Activated CD4-positive, alpha-beta T cell treated with anti-CD3 and anti-CD28 coated beads for 48 hours (primary cell): ENCODE results near the gene TEN1.
"Not testable (repeated sequence)": the region's sequence is repeated elsewhere in the genome, so short reads cannot be mapped to it uniquely, and the experiment has no call there.

Experiments
- DNase-seq: peaks from one replicate; pipeline ENCODE4 v3.0.0-alpha.2; 2020

Gene TEN1, protein sequence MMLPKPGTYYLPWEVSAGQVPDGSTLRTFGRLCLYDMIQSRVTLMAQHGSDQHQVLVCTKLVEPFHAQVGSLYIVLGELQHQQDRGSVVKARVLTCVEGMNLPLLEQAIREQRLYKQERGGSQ

DNA sequence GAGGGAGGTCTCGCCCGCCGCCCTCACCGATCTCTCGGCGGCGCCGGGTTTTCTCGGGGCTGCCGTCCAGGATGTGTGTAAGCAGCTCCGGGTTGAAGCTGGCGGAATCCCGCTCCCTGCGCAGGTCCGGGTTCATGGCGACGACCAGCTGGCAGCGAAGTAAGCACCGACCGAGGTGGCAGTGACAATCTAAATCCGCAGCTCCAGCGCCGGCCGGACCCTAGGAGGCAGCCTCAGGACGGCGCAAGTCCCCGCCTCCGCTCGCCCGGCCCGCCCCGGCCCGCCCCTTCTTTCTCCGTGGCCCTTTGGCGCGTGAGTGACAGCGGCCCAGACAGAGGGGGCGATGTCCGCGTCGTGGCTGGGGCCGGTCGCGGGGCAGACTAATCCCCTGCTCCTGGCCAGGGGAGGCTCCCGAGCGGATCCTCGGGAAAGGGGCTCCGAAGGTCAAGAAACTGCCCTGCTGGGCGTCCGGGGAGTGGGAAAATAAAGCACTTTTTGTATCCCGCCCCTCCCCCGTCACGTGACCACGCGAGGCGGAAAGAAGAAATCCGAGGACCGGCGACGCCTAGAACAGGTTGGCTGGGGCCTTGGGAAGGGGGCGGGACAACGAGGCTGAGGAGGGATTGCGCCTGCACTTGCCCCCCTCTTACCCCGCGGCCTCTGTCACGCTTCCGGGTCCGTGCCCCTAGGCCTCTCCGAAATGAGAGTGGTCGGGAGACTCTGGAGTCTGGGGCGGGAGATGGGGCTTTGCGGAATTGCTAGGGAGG lies at the start of gene TEN1, which contains the start of gene ACOX1:
TSS of gene TEN1 (plus strand) at position 303 of the 767 bp plus-strand sequence. CDS start 6,953 bp downstream, outside the sequence.
TSS of gene ACOX1 (minus strand) at position 229 of the 767 bp plus-strand sequence. CDS start at position 136, 93 bp downstream.
- DNase-seq = peak; percentile 97

DNA sequence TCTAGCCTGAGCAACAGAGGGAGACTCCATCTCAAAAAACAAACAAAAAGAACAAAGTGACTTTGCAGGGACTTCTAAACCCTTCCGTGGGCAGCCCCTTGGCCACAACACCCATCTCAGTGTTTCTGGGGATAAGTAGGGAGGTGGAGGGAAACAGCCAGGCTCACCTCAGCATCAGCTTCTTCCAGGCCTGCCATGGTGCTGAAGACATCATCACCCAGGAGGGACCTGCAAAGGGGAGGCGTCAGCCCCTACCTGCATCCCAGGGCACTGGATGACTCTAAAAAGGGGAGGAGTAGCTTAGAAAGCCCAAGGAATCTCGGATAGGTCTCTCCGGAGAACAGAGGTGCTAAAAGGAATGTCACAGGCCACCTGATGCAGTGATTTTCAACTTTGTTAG lies 48.0 kb upstream of the TEN1 start:
- DNase-seq = no peak

DNA sequence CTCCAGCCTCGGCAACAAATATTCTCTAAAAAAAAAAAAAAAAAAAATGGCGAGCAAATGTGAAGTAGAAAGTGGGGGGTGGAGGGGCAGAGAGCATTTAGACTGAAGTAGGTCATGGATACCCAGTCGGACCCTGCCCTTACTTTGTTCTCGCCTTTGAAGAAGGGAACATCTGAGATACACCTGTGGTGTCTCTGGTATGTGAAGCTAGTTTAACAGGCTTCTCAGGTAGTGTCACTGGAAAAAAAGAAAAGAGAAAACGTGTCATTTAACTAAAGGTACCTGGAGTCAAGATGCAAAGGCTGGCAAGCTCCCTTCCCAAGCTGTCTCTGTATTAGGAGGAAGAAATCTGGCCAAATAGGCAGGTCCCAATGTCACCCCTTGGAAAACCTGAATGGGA lies 46.2 kb upstream of the TEN1 start:
- DNase-seq = no peak

DNA sequence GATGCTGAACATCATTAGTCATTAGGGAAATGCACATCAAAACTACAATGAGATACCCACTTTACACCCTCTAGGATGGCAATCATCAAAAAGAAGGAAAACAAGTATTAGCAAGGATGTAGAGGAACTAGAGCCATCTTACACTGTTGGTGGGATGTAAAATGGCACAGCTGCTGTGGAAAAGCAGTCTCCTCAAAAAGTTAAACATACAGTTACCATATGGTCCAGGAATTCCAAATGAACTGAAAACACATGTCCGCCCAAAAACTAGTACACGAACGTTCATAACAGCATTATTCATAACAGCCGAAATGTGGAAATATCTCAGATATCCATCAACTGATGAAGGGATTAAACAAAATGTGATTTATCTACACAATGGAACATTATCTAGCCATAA lies 45.2 kb upstream of the TEN1 start:
- no peak for DNase-seq

DNA sequence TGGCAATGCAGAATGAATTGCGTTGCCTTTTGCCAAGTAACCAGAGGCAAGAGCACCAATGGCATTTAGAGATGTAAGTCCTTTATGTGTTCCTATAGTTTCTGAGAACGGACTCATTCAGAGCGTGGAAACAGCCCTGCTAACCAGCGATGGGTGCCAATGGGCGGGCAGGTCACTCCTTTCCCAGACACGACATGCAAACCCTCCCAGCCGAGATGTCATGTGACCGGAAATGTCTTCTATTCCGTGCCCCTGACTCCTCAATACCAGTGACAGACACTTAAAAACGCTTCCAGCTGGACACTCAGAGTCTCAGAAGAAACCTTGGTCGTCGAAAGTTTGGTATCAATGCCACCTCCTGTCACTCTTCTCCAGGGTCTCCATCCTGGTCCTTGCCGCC lies 41.4 kb upstream of the TEN1 start:
- no peak for DNase-seq

DNA sequence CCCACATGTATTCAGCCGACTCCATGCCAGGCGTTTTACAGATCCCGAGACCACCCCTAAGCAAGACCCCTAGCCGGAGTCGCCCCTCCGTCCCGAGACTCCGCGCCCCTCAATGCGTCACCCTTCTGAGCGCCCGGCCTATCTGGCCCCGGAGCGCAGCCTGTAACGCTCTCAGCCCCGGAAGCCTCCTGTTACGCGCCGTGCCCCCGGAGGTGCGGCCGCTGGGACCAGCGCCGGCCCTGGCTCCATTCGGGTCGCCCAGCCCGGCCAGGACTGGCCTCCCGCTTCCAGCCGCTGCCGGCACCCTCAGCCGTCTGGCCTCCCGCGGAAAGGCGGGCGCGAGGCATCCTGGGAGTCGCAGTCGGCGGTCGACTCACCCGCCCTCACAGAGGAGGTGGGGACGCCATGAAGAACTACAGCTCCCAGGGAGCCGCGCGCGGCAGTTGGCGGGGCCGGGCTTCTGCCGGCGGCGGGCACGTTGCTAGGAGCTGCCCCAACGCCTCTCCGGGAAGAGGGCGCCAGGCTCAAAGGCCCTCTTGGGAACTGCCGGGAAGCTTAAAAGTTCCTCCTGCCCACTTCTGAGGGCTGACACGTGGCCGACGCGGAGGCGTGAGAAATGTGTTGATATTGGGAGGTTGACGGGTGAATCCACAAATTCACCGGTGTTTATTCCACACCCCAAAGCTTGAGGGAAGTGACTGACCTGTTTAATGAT lies 38.2 kb upstream of the TEN1 start, which contains the start of gene FBF1:
TSS of gene FBF1 (minus strand) at position 316 of the 715 bp plus-strand sequence. CDS start 2,893 bp downstream, outside the sequence.
- DNase-seq = peak; percentile 93

DNA sequence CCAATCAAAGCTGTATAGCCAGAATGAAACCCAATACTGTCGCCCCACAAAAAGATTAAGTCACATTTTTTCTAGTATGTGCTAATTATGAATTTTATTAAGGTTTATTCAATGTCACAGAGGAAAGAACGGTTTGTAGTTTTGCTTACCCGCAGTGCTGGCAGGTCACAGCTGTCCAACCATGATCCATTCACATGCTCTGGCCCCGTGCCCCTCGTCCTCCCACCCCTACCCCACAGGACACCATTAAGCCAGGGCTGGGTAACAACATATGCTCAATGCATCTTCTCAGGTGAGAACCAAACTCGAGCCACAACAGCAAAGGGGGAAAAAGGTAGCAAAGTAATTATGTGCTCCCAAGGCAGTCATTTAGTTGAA lies 37.6 kb upstream of the TEN1 start:
- no peak for DNase-seq

DNA sequence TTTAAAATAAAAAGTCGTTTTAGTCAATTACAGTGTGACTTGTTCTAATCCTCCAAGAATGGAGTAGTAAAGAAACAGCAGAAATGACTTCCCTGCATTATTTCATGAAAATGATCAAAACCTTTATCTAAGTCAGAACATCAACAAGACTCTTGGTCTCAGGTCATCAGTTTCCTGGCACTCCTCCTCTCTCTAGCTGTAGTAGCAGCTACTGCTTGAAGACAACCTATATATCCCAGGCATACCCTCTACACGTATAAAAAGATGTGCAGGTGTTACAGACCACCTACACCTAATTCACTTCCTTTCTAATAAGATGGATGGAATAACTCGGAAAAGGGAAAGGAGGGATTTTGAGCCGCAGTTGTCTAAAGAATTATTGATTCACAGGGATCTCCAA lies 36.6 kb upstream of the TEN1 start:
- no peak for DNase-seq

DNA sequence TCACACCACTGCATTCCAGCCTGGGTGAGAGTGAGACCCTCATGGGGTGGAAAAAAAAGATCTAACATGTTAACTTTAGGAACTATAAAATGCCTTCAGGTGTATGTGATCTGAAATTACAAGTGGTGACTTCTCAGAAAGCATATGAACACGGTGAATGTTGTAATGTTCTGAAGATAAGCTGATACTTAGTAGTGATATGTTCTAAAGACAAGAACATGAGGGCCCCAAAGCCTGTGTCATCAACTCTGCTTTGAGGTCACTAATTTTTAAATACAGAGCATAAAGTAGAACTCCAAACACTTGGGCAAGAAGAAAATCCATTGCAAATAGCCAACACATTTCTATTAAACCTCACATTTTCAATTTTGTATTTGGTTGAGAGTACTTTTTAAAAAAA lies 35.5 kb upstream of the TEN1 start:
- no peak for DNase-seq

DNA sequence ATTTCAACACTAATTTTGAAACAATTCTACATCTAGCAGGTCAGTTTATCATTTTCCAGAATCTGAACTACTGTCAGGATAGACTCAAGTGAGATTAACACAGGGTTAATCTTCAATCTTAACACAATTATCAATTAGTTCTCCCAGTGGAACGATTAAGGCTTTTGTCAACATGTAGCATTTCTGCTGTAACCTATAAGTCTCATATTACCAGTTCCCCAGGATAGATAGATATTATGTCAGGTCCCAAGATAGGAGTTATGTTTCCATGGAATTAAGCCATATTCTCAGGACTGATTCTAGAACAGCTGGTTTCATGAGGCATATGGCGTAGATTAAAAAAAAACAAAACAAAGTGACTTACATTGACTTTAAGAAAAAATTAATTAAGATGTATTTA lies 33.8 kb upstream of the TEN1 start:
- no peak for DNase-seq

DNA sequence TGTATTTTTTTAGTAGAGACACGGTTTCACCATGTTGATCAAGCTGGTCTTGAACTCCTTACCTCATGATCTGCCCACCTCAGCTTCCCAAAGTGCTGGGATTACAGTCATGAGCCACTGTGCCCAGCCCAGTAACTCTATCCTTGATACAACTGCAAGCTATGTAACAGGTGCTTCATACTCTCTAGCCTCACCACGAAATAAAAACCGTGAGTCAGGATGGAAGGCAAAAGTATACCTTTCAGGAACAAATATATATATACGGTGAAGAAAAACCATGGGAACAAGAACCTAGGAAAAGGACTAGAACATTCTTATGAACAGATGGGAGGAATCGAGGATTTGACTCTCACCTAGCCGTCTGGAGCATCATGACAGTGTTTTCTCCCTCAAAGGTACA lies 28.6 kb upstream of the TEN1 start:
- no peak for DNase-seq

DNA sequence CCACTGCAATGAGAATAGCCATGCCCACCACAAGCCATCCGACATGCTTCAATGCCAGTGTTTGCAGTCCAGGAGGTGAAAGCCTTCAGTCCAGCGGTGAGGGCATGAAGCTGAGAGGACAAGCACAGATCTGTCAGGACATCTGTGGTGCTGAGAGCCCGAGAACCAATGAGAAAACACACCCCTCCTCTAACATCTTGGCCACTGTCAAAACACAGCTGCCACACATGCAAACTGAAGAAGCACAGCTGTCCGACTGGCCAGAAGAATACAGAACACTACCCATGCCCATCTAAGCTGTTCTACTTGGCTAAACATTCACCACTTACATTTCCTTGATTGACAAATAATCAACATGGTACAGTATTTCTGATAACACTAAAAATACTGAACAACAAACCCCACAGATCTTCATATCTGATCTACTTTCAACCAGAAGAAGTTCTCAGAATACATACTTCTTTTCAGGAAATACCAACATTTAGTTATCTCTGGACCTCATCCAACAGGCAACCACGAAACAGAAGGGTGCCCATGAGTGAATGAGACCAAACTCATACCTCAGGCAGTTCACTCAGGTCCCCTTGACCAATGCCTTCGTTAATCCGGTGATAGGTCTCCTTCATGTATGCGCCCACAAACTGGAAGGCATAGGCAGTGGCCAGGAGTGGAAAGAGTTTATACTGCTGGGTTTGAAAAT lies 28.0 kb upstream of the TEN1 start:
- DNase-seq = no peak

DNA sequence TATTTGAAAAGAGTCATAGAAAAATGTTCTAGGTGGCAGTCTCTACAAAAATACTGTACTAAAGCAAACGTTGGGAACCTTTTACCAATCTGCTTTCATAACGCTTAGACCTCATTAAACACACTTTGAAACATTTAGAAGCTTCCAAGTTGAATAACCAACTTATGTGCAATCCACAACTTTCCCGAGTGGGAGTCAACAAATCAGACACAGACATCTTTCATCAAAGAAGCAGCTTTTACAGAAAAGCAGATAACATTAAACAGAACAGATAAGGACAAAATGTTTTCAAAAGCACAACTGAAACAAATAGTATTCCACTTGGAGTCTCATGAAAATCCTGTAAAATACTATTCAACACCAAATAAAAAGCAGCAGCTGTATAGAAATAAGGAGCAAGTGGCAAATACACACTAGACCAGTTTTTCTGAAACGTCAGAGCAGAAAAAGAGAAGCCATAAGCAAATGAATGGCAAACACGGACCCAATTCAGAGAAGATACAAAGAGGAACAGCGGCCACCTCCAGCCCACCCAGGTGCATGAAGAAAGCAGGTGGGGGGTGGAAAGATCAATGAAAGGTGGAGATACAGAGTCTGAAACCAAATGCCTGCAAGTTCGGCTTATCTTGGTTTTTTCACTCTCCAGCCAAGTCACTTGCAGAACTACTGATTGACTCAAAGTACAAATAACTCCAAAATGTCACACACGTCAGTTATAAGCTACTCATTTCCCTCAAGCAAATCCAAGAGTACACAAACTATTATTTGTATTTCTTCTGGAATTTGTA lies 19.8 kb upstream of the TEN1 start:
- no peak for DNase-seq

DNA sequence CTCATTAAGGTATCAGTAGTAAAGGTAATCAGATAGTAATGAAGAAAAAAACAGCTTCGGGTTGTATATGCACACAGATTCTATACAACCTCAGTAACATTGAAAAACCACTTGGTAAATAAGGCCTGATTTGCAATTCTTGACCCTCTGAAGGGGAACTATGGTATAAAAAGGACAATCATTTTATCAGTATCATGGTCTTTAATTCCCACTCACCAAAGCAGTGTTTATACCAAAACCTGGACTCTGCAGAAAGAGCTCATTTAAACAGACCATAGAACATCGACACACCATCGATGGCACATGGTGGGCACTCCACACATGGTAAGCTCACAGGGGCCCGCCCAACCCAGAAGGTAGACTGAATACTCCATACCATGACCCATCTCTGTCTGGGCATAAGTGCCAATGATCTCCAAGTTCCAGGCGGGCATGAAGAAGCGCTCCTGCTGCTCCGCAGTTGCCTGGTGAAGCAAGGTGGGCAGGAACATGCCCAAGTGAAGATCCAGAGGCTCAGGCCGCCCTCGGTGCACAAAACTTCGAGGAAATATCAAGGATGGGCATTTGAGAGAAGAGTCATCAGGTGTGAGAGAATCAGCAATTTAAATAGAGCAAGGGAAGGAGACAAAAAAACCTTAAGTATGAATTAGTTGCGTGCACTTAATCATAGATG lies 19.1 kb upstream of the TEN1 start:
- DNase-seq = no peak

DNA sequence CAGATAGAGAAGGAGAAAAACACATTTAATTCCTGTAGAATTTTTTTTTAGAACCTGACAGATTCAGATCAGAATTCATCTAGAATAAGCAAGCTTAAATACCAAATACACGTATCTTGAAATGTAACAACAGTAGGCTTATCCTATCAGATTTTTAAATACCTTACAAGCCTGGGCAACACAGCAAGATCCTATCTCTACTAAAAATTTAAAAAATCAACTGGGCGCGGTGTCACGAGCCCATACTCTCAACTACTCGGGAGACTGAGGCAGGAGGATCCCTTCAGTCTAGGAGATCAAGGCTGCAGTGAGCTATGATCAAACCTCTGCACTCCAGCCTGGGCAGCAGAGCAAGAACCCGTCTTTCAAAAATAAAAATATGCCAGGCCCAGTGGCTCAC lies 13.6 kb upstream of the TEN1 start:
- DNase-seq = no peak

DNA sequence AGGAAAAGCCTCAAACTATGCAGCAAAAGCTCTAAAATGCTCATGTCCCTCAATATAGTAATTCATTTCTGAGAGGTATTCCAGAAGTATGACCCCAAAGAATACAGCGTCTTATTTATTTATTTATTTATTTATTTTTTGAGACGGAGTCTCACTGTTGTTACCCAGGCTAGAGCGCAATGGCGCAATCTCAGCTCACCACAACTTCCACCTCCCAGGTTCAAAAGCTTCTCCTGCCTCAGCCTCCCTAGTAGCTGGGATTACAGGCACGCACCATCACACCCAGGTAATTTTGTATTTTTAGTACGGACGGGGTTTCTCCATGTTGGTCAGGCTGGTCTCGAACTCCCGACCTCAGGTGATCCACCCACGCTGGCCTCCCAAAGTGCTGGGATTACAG lies 10.0 kb upstream of the TEN1 start:
- not testable (repeated sequence) for DNase-seq

DNA sequence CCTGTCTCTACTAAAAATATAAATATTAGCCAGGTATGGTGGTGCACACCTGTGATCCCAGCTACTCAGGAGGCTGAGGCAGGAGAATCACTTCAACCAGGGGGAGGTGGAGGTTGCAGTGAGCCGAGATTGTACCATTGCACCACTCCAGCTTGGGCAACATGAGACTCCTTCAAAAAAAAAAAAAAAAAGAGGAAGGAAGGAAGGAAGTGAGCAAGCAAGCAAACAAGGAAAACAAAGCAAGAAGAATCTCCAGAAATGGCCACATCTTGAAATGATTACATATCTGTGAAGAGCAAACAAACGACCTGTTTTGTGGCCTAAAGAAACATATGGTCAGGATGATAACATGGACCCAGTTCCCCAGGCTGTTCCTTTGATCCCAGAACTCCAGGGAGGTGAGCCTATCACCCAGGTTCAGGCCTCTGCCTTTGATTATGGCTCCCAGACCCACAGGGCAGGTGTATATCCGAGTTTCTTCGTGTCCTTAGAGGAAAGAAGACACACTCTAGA lies 9.0 kb upstream of the TEN1 start:
- no peak for DNase-seq

DNA sequence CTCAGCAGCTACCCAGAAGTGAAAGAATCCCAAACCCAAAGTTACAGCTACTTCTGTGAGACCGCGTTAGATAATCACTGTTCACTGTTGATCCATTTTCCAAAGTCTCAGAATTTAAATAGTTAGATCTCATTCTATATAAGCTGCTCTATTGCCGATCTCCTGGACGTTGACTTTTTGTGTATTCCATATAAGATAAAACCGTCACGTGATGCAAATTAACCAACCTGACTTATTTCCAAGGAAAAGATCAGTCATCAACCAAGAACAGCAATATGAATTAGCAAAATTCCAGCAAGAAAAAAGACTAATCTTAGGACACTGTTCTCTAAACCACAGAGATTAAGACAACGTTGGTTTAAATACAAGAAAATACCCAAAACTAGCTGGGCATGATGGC lies 8.4 kb upstream of the TEN1 start:
- DNase-seq = no peak

DNA sequence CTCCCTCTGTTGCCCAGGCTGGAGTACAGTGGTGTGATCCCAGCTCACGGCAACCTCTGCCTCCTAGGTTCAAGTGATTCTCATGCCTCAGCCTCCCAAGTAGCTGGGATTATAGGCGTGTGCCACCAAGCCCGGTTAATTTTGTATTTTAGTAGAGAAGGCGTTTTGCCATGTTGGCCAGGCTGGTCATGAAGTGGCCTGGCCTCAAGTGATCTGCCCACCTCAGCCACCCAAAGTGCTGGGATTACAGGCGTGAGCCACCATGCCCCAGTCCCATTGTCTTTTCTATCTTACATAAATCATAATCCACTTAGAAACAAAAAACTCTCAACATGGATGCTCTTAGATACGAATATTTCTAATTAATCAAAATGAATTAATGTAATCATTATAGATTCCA lies 3.9 kb upstream of the TEN1 start:
- not testable (repeated sequence) for DNase-seq

DNA sequence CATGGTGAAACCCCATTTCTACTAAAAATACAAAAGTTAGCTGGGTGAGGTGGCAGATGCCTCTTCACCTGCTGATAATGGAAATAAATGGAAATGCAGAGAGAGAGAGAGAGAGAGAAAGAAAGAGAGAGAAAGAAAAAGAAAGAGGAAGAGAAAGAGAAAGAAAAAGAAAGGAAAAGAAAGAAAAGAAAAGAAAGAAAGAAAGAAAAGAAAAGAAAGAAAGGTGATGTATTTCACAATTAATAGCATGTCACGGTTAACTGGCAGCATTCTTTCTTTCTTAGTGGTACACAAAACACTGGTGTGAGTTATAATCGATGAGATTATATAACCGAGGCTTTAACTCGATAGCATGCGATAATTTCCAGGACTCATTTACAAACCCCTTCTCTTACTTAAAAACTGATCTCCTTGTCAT lies 3.3 kb upstream of the TEN1 start:
- no peak for DNase-seq

DNA sequence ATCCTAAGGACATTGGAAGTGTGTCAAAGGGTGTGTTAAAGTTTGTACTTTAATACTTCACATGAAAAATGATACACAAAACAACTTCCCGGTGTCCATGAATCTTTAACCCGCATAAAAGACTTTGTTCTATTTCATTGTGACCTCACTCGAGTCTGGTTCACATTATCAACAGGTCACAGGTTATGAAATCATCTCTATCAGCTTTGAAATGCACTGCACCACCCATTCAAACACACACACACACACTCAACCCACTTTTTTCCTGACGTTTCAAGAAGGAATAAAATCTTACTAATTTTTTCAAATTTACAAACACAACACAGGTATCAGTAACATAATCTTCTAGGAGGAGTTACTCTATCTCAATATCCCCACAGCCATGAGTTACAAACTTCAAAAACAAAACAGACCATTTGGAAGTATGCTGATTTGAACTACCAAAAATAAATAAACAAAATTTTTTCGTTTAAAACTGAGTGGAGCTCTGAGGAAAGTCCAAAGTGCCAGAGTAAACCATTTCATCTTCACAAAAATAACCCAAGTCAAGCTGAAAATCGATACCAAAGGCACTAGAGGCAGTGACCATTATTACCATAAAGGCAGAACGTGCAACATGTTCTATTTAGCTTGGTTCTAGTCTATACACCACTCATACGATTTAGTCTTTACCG lies 2.7 kb upstream of the TEN1 start:
- DNase-seq = no peak
